Ovary (tissue), 9 donors: ENCODE data around the gene GNPTG. TPM values are rescaled to one million over a fixed set of nuclear protein-coding genes. Genes with fewer than 3 reads are reported as not detected.

ENCODE experiments used
- DNase-seq, 5 donors: peaks; one replicate each; pipeline ENCODE4 v3.0.0-alpha.2; 2019 to 2020
- H3K27ac ChIP-seq, 2 donors: fragments of 200-600 bp; one replicate each; pipeline versions ENCODE4 v1.5.1 to v1.8.0; 2019 to 2022
- H3K27me3 ChIP-seq: fragments of 200-600 bp; one replicate; pipeline ENCODE4 v1.8.0; 2022
- H3K36me3 ChIP-seq: fragments of 200-600 bp; sonication (generic); one replicate; pipeline ENCODE4 v1.5.1; 2019
- H3K4me1 ChIP-seq: one replicate; pipeline ENCODE4 v1.8.1; 2013; ENCODE audit warnings: mild to moderate bottlenecking, moderate library complexity; ENCODE audit not compliant: insufficient read depth
- H3K4me3 ChIP-seq: fragments of 200-600 bp; sonication (generic); one replicate; pipeline ENCODE4 v1.5.1; 2017
- H3K9me3 ChIP-seq, 2 donors: fragments of 200-600 bp in 1 of 2; sonication (generic) in 1 of 2; one replicate each; pipeline versions ENCODE4 v1.5.1 to v1.8.1; 2013 to 2019; ENCODE audit warnings: mild to moderate bottlenecking in 1 of 2, moderate library complexity in 1 of 2
- CTCF ChIP-seq, 3 donors: fragments of 450-650 bp in 2 of 3; fragments of 200-600 bp in 1 of 3; IDR thresholded peaks; one replicate each; pipeline versions ENCODE4 v1.5.1 to v1.8.0; 2016 to 2022; ENCODE audit warnings: antibody characterized with exemption in 3 of 3, mild to moderate bottlenecking in 1 of 3
- EP300 ChIP-seq: sonication (generic); formaldehyde crosslinking; IDR thresholded peaks from one replicate; pipeline ENCODE4 v1.6.1; 2017; ENCODE audit warnings: antibody characterized with exemption
- POLR2A ChIP-seq: fragments of 450-650 bp; IDR thresholded peaks from one replicate; pipeline ENCODE4 v1.6.1; 2017; ENCODE audit warnings: antibody characterized with exemption, mild to moderate bottlenecking, moderate library complexity
- WGBS, 3 donors: extraction: QIAGEN DNeasy Blood & Tissue Kit in 1 of 3; methylation state at CpG; one replicate each; pipeline versions ENCODE4 v1.1.5 to v1.1.7; 2013 to 2017; 5-methylcytosine and 5-hydroxymethylcytosine counted together
- intact Hi-C, 4 donors: fragments of 100-400 bp; cut with DNase I; formaldehyde crosslinking; loops; one replicate each; pipeline versions ENCODE4 v1.11.0 to v1.15.1; 2022 to 2023
- polyA plus RNA-seq, 2 donors: library from polyadenylated mRNA; stranded (reverse); fragments of 200-250 nt in 1 of 2; fragments of 350-450 nt in 1 of 2; fragmentation: Illumina TruSeq in 1 of 2; extraction: RNeasy Lipid Tissue Mini Kit (QIAGEN cat#74804) in 1 of 2; gene quantifications; one replicate each; pipeline ENCODE4 v1.2.3, GENCODE V29; 2013 to 2014
- total RNA-seq, 7 donors: library from RNA; depleted of rRNA in 2 of 7; stranded (reverse); fragments of >200 nt in 2 of 7; fragmentation: NEBNext Ultra II Directional in 3 of 7; extraction: Animal tissue kit (Norgen Biotek cat#: 25700) in 3 of 7; gene quantifications; one replicate each; pipeline versions ENCODE4 v1.1.0 to v1.2.4, GENCODE V29; 2016 to 2023
- donor health status: DM: no; HTN: no; CAD: no; lungs with moderate emphysema.
- donor health status: DM: no; HTN: no; CAD: no.
- donor health status: Bipolar disorder and iron deficiency.
- donor health status: DM: yes; HTN: yes; CAD: no.
- donor health status: DM: no; HTN: no; CAD: no.
- donor health status: DM: yes; HTN: yes; CAD: no.

Gene GNPTG
- total and polyA plus RNA-seq, 9 donors: 26.0 to 68.1 (median 55.4) TPM

DNA sequence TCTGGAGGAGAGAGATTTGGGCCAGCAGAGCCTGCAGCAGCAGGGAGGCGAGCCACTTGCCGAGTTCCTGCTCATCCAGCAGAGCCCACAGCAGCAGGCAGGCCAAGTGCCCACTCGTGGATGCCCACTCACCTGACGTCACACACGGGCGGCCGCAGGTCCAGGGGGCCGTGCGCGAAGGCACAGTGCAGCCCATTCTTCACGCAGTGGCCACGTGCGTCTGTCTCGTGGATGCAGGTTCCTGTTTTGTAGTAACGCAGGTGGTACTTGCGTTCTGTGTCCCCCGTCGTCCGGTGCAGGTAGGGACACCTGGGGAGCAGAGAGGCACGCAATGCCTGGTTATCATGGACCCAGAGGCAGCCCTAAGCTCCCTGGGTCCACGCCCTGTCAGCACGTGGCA, 51.3 kb downstream of the GNPTG start:
- WGBS, 3 donors: 89 to 91% (median 90%) methylated on average over 22 of the region's 22 CpGs
- H3K4me3 ChIP-seq: no peak overlapping the region
- no peak overlapping the region for H3K27ac ChIP-seq
- peaks cover 3% of the 10 kb centered on the region for H3K4me1 ChIP-seq
- DNase-seq: no peak
- no peak for TF ChIP-seq EP300
- TF ChIP-seq CTCF (IDR thresholded peaks at IDR 0.05): no peak
- TF ChIP-seq POLR2A: no peak
- H3K9me3 ChIP-seq: no peaks in the 10 kb centered on the region
- H3K36me3 ChIP-seq: no peaks in the 10 kb centered on the region
- H3K27me3 ChIP-seq: no peaks in the 10 kb centered on the region
- intact Hi-C loops: no loop called here

- TF ChIP-seq POLR2A: no peak
- no peak for TF ChIP-seq CTCF (IDR thresholded peaks at IDR 0.05)
- TF ChIP-seq EP300: no peak
- no peak for DNase-seq
- intact Hi-C loops: no loop called here
- H3K27me3 ChIP-seq: no peaks in the 10 kb centered on the region
- no peak overlapping the region for H3K27ac ChIP-seq
- no peaks in the 10 kb centered on the region for H3K9me3 ChIP-seq
- peaks cover 6% of the 10 kb centered on the region for H3K4me1 ChIP-seq
- H3K4me3 ChIP-seq: no peak overlapping the region
- H3K36me3 ChIP-seq: no peaks in the 10 kb centered on the region
- 82 to 89% (median 88%) methylated on average over 14 of the region's 14 CpGs for WGBS, 3 donors
Observed at GRCh38 chr16:1403733-1404132, 52.0 kb downstream of the GNPTG start.

DNA sequence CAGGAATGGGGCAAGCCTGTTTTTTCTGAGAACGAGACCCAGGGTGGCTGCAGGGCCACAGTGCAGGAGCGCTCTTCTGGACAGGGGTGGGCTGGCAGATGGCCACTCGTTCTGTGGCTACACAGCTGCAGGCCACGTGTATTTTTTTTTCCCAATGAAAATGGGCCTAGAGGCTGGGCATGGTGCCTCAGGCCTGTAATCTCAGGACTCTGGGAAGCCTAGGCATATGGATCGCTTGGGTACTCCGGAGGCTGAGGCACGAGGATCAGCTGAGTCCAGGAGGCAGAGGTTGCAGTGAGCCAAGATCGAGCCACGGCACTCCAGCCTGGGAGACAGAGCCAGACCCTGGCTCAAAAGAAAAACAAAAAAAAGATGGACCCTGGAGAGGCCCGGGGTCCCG, 56.0 kb downstream of the GNPTG start:
- H3K4me3 ChIP-seq: peak overlapping the region; percentile 40
- H3K27me3 ChIP-seq: no peaks in the 10 kb centered on the region
- TF ChIP-seq POLR2A: no peak
- no peak for TF ChIP-seq CTCF (IDR thresholded peaks at IDR 0.05)
- TF ChIP-seq EP300: no peak
- peak overlapping the region in 1 of 2 donors; percentile 51 for H3K27ac ChIP-seq
- peak in 2 of 5 donors; percentile 38 to 62 for DNase-seq
- intact Hi-C loops: no loop called here
- peaks cover 7% of the 10 kb centered on the region for H3K4me1 ChIP-seq
- no peaks in the 10 kb centered on the region for H3K9me3 ChIP-seq
- H3K36me3 ChIP-seq: no peaks in the 10 kb centered on the region
- 7 to 15% (median 10%) methylated on average over 10 to 11 of the region's 11 CpGs for WGBS, 3 donors

- Histone ChIP-seq H3K27ac (peak overlapping the region in 1 of 2 donors; percentile 51), H3K9me3 (no peaks in the 10 kb centered on the region), H3K27me3 (no peaks in the 10 kb centered on the region), H3K4me1 (peaks cover 7% of the 10 kb centered on the region), H3K36me3 (no peaks in the 10 kb centered on the region), H3K4me3 (peak overlapping the region; percentile 40)
- intact Hi-C loops: no loop called here
- 3 to 4% (median 4%) methylated on average over 41 to 42 of the region's 42 CpGs for WGBS, 3 donors
- no peak for TF ChIP-seq POLR2A
- TF ChIP-seq EP300: no peak
- no peak for TF ChIP-seq CTCF (IDR thresholded peaks at IDR 0.05)
- peak; percentile 94 to 98 (median 97) for DNase-seq
Observed at GRCh38 chr16:1408171-1408837, 56.6 kb downstream of the GNPTG start.
